ENCODE measurements around the gene OTX2.
A peak's percentile ranks its signal among the peaks of the same experiment; 100 is the strongest.

The OTX2 gene

DNA sequence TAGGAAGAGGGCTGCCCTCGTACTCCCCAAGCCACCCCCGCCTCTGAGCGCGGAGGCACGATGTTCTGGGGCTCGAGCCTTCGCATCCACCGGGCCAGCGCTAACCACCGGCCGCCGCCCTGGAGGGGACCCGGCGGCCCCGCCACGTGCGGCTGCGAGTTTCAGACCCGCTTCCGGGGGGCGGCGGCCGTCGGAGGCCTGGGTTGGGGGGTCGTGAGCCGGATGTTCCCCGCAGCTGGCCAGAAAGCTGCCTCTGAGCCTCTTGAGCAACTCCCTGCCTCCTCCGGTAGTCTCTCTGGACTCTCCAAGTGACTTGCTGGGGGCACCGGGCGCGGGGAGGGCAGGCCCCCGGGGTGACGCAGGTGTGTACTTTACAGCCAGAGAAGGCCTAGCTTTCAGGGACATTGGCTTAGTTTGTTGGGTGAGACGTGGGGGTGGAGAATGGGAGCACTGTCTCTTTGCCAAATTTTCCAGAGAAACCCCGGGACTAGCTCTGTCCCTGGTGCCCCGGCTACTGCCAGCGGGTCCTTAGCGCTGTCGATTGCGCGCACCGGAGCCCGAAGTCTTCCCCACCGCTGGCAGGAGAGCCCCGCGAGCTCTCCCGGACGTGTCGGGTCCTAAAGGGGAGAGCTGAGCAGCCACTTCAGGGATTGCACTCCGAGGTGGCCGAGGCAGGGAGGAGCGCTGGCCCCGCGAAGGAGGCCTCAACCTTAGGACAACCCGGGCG, 15.6 kb downstream of the OTX2 start:
- no peak for DNase-seq

DNA sequence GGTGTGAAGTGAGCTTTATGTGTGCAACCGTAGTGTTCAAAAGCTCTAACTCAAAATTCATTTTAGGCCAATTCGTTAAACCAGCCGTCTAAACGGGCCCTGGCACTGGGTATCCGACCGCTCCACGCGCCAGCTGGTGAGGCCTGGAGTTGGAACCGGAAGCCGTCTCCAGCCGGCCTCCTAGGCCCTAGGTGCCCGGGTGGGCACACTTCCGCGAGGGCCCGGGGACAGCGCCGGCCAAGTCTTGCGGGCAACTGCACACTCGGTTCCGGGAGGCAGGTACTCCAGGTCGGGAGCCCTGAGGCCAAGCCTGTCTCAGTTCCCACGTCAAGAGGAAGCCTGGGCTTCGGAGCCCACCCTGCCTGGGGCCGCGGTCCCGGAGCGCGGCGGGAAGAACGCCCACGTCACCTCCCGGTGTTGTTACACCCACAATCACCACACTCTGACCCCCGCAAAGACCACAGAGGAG, 16.2 kb downstream of the OTX2 start:
- DNase-seq: peak; percentile 19

DNA sequence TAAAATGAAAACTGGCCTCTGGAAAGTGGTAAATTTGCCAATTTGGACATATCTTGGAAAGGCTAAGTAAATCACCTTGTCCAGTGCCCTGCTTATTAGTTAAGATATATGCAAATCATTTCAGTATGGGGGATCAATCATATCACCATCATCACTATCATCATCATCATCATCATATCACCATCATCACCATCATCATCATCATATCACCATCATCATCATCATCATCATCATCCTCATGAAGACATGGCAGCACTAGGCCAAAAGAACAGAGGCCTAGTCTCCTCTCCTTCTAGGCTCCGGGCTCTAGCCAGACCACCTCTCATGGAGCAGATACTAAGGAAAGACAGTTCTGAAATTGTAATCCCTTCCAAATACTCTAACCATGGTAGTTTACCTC, 20.3 kb downstream of the OTX2 start:
- no peak for DNase-seq

DNA sequence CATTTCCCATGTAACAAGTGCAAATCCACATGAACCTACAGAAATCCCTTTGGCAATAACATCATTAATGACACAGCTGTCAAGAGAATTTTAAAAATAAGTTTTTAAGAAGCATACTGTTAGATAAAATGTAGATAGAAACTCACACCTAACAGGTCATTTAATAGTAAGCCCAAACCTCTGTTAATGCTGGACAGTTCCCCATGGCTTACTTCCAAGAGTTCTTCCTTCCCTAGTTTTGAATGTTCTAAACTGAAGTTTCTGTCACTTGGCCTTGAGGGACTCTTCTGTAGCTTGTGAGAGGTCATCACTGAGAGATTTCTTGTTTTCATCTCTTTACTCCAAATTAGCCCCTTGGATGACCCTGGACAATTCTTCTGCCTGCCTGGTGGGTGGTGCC, 22.7 kb downstream of the OTX2 start:
- no peak for DNase-seq

DNA sequence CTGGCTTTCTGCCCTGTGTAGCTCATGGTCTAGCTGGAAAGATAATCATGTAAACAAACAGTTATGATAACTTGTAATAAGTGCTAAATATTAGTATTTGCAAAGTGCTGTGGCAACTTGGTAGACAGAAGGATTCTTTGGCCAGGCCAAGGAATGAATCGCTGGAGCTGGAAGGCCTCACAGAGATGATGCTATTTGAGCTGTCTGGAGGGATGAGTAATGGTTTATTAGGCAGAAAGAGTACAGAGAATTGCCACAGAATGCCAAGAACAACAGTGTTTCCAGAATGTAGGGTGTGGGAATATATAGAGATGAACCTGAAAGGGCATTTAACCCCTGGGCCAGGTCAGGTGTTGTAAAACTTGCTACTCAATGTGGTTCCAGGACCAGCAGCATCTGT, 27.6 kb downstream of the OTX2 start:
- DNase-seq: no peak

DNA sequence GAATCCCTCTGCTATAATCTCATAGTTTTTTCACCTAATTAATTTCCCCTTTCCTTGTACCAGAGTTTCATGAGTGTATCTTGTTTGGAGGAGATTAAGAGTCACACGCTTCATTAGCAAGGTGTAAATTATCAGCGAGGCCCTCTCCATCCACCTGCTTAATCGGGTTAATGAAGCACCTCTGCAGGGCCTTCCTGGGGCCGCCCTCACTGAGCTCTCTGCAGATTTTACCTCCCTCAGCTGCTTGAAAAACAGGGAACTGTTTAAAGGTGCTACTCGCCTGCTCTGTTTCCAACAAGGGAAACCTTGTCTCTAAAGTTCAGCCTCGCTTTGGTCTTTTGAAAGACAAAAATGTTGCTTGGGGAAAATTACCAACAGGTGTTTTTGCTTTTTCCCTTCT, 35.8 kb downstream of the OTX2 start:
- no peak for DNase-seq

DNA sequence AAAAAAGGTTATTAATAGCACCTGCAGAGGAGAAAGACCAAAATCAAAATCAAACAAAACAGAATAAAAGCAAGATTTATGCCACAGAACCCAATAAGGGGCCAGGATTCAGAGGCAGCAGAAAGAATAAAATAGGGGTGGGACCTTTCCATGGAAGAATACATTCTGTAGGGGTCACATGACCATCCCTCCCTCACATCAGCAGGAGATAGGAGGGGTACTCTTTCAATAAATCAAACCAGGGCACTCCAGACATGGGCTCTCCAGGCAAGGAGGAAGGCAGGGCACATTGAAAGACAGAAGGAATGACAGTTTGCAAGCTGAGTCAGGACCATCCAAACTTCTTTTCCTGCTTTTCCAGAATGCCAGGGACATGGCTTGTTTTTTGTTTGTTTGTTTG, 39.8 kb downstream of the OTX2 start:
- DNase-seq: no peak

DNA sequence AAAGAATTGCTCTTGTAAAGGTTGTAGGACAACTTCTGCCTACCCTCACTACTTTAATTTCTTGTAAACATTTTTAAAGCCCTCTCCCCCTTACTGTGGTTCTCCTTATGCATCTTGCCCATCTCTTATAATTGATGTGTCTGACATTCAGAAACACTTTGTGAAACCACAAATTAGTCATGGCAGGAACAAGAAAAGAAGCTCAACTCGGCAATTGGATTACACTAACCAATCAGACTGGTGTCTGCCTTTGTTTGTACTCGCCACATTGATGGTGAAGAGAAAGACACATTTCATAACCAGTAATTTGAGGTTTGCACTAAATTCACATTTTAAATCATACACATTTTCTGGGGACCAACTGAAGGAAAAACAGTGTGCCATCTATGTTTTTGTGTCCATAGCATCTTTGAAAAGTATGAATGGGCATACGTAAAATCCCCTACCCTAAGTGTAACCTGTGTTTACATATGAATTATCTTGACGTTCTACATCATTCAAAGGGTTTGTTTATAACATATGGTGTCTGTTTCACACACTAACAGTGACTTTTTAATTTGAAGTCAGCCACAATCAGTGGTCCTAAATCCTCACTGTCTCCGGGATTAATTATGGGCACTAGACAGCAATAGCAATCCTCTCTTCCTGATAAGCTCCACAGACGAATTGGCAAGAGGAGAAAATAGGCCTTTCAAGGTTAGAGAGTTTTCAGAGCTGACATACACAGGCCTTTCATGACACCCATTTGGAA, 49.9 kb downstream of the OTX2 start:
- no peak for DNase-seq

DNA sequence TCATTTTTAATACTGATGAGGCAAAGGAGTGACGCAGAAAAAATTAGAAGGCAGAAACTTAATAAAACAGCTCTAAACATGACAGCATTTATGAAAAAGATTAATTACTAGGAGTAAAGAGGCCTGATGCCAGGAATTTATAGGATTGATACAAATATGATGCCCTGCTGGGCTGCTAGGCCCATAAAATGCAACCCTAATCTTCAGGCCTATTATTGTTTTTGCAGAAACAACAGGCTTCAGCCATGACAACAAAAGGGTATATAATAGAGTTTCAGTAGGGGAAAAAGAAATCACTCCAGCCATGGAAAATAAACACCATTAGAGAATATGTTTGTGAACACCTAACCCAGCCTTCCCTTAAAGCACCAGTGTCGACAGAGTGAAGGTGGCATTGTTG, 50.6 kb downstream of the OTX2 start:
- DNase-seq: no peak

DNA sequence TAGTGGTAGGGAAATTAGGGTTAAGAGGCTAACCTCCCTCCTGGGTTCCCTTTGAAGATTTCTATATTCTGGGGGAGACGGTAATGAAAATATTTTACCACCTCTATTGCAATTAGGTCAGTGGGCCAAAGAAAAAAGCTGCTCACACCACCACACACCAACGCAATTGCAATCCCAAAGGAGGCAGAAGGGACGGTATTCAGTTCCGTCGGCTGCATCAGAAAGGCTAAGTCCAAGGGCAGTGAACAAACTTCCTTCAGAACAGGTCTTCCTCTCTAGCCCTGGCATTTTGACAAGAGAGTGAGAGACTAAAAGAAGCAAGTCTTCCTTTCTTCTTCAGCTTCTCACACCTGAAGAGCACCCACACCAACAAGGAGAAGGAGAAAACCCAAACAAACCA, 51.2 kb downstream of the OTX2 start:
- DNase-seq: no peak

DNA sequence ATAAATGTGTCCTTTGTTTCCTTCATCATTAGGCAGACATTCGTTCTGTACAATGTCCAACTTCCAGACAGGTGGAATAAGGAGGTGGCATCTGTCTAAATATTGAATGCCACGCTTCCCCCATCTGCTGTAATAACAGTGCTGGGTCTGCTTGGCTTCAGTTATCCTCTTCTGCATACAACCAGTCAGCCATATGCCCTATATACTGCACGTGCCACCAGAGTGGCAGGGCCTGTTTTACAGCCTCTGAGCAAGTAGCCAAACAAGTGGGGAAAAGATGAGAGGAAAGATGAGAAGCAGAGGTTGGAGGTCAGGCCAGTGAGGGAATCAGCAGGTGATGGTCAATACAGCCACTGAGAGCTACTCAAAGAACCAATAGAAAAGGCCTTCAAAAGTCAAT, 55.4 kb downstream of the OTX2 start:
- no peak for DNase-seq

DNA sequence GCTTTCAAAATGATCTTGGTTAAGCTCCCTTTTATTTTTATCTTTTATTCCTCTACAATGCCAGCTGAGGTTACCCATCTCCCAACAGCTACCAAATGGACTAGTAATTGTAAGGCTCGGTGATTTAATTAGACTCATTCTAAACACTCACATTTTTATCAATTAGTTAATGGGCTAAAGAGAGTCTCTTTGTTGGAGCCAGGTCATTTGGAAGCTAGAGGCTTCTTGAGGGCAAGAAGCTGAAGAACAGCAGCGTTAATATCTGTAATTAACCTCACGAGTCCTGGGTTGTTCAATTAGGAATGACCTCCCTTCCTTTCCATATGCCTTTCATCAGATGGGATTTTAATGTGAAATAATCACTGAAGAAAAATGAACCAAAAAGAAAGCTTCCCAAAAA, 56.9 kb downstream of the OTX2 start:
- DNase-seq: no peak

DNA sequence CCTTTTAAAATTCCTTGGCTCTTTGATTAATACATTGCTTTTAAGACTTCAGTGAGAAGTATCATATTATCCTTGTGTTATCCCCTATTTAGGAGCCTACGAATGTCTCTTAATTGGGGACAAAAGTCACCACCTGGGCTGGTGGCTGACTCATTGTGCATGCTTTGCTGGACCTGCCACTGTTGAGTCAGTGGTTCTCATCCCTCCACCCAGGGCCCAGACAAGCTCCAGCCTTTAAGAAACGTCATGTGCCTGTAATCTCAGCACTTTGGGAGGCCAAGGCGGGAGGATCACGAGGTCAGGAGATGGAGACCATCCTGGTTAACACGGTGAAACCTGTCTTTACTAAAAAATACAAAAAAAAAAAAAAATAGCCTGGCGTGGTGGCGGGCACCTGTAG, 57.9 kb downstream of the OTX2 start:
- no peak for DNase-seq

DNA sequence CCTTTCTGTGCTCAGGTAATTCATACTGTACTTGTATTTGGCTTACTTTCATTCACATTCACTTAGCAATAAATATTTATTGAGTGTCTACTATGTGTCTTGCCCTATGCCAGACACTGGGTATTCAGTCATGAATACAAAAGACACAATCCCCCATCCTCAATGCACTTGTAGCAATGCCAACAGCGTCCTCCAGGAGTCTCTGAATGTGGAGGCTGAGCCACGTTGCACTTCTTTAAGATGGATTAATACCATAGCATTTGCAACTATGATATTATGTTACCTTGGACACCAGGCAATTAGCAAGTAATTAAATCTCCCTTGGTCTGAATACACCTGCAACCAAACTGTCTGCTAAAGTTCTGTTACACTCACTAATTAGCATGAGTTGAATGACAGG, 58.8 kb downstream of the OTX2 start:
- DNase-seq: no peak

All from femur (tissue), 1 donor.